Breast epithelium (tissue), 4 donors: ENCODE results near the gene SMIM15. TPM values are rescaled to one million over a fixed set of nuclear protein-coding genes. Genes with fewer than 3 reads are reported as not detected.

Source experiments
- DNase-seq, 2 donors: peaks; one replicate each; pipeline ENCODE4 v3.0.0-alpha.2; 2019; ENCODE audit warnings: low spot score in 2 of 2
- H3K27ac ChIP-seq, 2 donors: fragments of 200-600 bp; sonication (generic) in 1 of 2; one replicate each; pipeline ENCODE4 v1.5.1; 2016 to 2019; ENCODE audit warnings: mild to moderate bottlenecking in 1 of 2
- H3K27me3 ChIP-seq, 2 donors: fragments of 200-600 bp; sonication (generic) in 1 of 2; one replicate each; pipeline versions ENCODE4 v1.5.1 to v1.6.0; 2017 to 2019; ENCODE audit warnings: control low read depth in 1 of 2, mild to moderate bottlenecking in 1 of 2
- H3K36me3 ChIP-seq: fragments of 200-600 bp; one replicate; pipeline ENCODE4 v1.5.1; 2019
- H3K4me1 ChIP-seq, 2 donors: fragments of 200-600 bp; sonication (generic); one replicate each; pipeline ENCODE4 v1.5.1; 2016 to 2019; ENCODE audit warnings: control low read depth in 1 of 2
- H3K4me3 ChIP-seq, 3 donors: fragments of 200-600 bp; sonication (generic); 1 replicate in 2 of 3; 2 replicates in 1 of 3; pipeline ENCODE4 v1.5.1; 2016 to 2019; ENCODE audit warnings: mild to moderate bottlenecking in 3 of 3, moderate library complexity in 2 of 3
- H3K9me3 ChIP-seq, 2 donors: fragments of 200-600 bp; sonication (generic) in 1 of 2; one replicate each; pipeline ENCODE4 v1.5.1; 2016 to 2019; ENCODE audit warnings: control low read depth in 1 of 2
- POLR2A ChIP-seq: fragments of 450-650 bp; IDR thresholded peaks from one replicate; pipeline ENCODE4 v1.6.1; 2016; ENCODE audit warnings: antibody characterized with exemption, mild to moderate bottlenecking, moderate library complexity
- POLR2AphosphoS5 ChIP-seq, 3 donors: sonication (generic); formaldehyde crosslinking; IDR thresholded peaks; one replicate each; pipeline ENCODE4 v1.6.1; 2017; ENCODE audit warnings: antibody characterized with exemption in 3 of 3
- intact Hi-C: fragments of 100-400 bp; cut with DNase I; formaldehyde crosslinking; loops from one replicate; pipeline ENCODE4 v1.15.1; 2023; ENCODE audit warnings: low total_unique reads
- total RNA-seq, 3 donors: library from RNA; depleted of rRNA; stranded (reverse); fragments of >200 nt; gene quantifications; one replicate each; pipeline ENCODE4 v1.1.0, GENCODE V29; 2016
- TF ChIP-seq, protein P1 (sequence below), 3 donors: fragments of 450-650 bp; IDR thresholded peaks; one replicate each; pipeline ENCODE4 v1.5.1; 2016 to 2017; ENCODE audit warnings: antibody characterized with exemption in 3 of 3, mild to moderate bottlenecking in 3 of 3, moderate library complexity in 3 of 3

The SMIM15 gene
- total RNA-seq, 3 donors from 2014 or later = 31.4 to 34.0 (median 31.8) TPM

GRCh38 chr5:61137835-61138234 lies 24.4 kb downstream of the SMIM15 start:
- no peak overlapping the region for H3K27ac ChIP-seq
- H3K27me3 ChIP-seq = no peaks in the 10 kb centered on the region
- no peaks in the 10 kb centered on the region for H3K4me1 ChIP-seq
- intact Hi-C loops = no loop called here
- TF ChIP-seq, protein P1, sequence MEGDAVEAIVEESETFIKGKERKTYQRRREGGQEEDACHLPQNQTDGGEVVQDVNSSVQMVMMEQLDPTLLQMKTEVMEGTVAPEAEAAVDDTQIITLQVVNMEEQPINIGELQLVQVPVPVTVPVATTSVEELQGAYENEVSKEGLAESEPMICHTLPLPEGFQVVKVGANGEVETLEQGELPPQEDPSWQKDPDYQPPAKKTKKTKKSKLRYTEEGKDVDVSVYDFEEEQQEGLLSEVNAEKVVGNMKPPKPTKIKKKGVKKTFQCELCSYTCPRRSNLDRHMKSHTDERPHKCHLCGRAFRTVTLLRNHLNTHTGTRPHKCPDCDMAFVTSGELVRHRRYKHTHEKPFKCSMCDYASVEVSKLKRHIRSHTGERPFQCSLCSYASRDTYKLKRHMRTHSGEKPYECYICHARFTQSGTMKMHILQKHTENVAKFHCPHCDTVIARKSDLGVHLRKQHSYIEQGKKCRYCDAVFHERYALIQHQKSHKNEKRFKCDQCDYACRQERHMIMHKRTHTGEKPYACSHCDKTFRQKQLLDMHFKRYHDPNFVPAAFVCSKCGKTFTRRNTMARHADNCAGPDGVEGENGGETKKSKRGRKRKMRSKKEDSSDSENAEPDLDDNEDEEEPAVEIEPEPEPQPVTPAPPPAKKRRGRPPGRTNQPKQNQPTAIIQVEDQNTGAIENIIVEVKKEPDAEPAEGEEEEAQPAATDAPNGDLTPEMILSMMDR (IDR thresholded peaks at IDR 0.05) = no peak
- TF ChIP-seq POLR2A (no peak), POLR2AphosphoS5 (IDR thresholded peaks at IDR 0.05) (no peak)
- no peaks in the 10 kb centered on the region for H3K9me3 ChIP-seq
- H3K36me3 ChIP-seq = no peaks in the 10 kb centered on the region
- no peak for DNase-seq
- H3K4me3 ChIP-seq = no peak overlapping the region

DNA sequence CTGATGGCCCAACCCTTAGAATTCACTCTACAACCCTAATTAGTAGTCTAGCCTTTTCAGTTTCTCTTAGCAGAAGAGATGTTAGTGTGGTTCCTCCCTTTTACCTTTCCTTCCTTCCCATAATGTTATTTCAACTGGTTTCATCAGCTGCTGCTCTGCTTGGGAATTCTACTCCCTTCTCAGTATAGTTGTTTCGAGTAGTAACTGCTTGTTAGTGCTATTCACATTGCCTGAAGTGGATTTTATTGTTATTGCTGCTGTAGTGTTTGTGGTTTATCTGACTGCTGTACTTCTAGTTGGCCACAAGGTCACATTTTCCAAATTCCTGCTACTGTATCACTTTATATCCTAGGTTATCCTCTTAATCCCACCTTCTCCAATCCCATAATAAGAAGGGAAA lies 29.7 kb downstream of the SMIM15 start:
- no peaks in the 10 kb centered on the region for H3K9me3 ChIP-seq
- H3K4me1 ChIP-seq = no peaks in the 10 kb centered on the region
- TF ChIP-seq POLR2AphosphoS5 (IDR thresholded peaks at IDR 0.05) = no peak
- no peaks in the 10 kb centered on the region for H3K36me3 ChIP-seq
- no peak overlapping the region for H3K4me3 ChIP-seq
- intact Hi-C loops = no loop called here
- no peak for DNase-seq
- H3K27me3 ChIP-seq = no peaks in the 10 kb centered on the region
- H3K27ac ChIP-seq = no peak overlapping the region

- TF ChIP-seq POLR2AphosphoS5 (IDR thresholded peaks at IDR 0.05) (no peak), POLR2A (no peak)
- TF ChIP-seq, protein P1 (IDR thresholded peaks at IDR 0.05) = no peak
- DNase-seq = no peak
- Histone ChIP-seq H3K4me3 (no peak overlapping the region), H3K36me3 (no peaks in the 10 kb centered on the region), H3K27me3 (no peaks in the 10 kb centered on the region), H3K4me1 (no peaks in the 10 kb centered on the region), H3K9me3 (no peaks in the 10 kb centered on the region), H3K27ac (no peak overlapping the region)
- intact Hi-C loops = no loop called here
Observed at GRCh38 chr5:61130289-61130688, 32.0 kb downstream of the SMIM15 start.

- Histone ChIP-seq H3K36me3 (no peaks in the 10 kb centered on the region), H3K27me3 (no peaks in the 10 kb centered on the region), H3K4me3 (no peak overlapping the region), H3K4me1 (no peaks in the 10 kb centered on the region), H3K9me3 (no peaks in the 10 kb centered on the region), H3K27ac (no peak overlapping the region)
- no peak for DNase-seq
- TF ChIP-seq, protein P1 (IDR thresholded peaks at IDR 0.05) = no peak
- TF ChIP-seq POLR2A (no peak), POLR2AphosphoS5 (IDR thresholded peaks at IDR 0.05) (no peak)
- intact Hi-C loops = no loop called here
Observed at GRCh38 chr5:61123145-61123544, 39.1 kb downstream of the SMIM15 start.

DNA sequence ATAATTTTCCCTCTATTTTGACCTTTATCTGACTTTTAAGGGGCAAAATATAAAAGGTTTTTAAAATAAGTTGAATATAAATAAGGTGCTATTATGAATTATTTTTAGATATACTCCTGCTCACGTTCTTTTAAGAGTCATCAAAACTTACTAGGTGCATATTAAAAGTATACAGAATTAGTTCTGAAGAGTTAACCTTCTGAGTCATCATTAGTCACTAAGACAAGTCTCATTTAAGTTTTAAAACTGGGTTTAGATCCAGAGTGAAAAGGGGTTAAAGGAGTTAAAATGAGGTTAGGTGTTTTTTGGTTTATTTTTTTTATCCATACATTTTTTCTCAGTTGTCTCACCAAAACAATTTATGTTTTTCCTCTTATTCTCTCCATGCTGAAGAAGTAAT lies 41.7 kb downstream of the SMIM15 start:
- Histone ChIP-seq H3K27me3 (no peaks in the 10 kb centered on the region), H3K4me1 (no peaks in the 10 kb centered on the region), H3K36me3 (no peaks in the 10 kb centered on the region), H3K4me3 (no peak overlapping the region), H3K9me3 (no peaks in the 10 kb centered on the region), H3K27ac (no peak overlapping the region)
- DNase-seq = no peak
- no peak for TF ChIP-seq POLR2A
- TF ChIP-seq, protein P1 (IDR thresholded peaks at IDR 0.05) = no peak
- TF ChIP-seq POLR2AphosphoS5 (IDR thresholded peaks at IDR 0.05) = no peak
- intact Hi-C loops = no loop called here

DNA sequence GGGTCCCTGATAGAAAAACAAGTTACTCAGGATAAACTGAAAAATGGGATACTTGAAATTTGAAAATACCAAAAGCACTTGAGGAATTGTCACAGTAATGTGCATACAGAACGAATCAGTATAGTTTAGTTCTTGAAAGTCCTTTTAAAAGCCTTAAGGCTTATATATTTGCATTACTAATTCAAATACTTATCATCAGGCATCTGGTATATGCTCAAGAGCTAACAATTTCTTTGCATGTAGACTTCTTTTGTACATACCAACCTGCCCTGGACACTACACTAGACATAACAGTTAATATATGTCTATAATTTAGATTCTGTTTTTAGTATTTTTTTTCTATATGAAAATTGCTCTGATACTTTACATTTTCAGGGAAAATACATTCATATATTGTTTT lies 43.2 kb downstream of the SMIM15 start:
- Histone ChIP-seq H3K4me3 (no peak overlapping the region), H3K4me1 (no peaks in the 10 kb centered on the region), H3K36me3 (no peaks in the 10 kb centered on the region), H3K9me3 (no peaks in the 10 kb centered on the region), H3K27ac (no peak overlapping the region), H3K27me3 (no peaks in the 10 kb centered on the region)
- TF ChIP-seq POLR2AphosphoS5 (IDR thresholded peaks at IDR 0.05) = no peak
- TF ChIP-seq, protein P1 (IDR thresholded peaks at IDR 0.05) = no peak
- no peak for TF ChIP-seq POLR2A
- intact Hi-C loops = no loop called here
- DNase-seq = no peak
